ENCODE measurements around the gene LHFPL2.

Gene LHFPL2

GRCh38 chr5:78475370-78475769 lies 173.2 kb downstream of the LHFPL2 start:
- TF ChIP-seq FOXP2 (optimal IDR thresholded peaks at IDR 0.05; ENCODE audit: borderline replicate concordance, extremely low read depth, extremely low read length, insufficient read depth) (no peak), SIN3A (IDR thresholded peaks at IDR 0.05; ENCODE audit: borderline replicate concordance, insufficient read depth, low read length) (no peak), TAF1 (IDR thresholded peaks at IDR 0.05; ENCODE audit: borderline replicate concordance, insufficient read depth, low read length) (no peak), REST (IDR thresholded peaks at IDR 0.05; ENCODE audit: insufficient read depth in 1 of 2, low read depth in 2 of 2, low read length in 2 of 2) (no peak), POLR2AphosphoS5 (IDR thresholded peaks at IDR 0.05; ENCODE audit: low read depth, low read length) (no peak)

DNA sequence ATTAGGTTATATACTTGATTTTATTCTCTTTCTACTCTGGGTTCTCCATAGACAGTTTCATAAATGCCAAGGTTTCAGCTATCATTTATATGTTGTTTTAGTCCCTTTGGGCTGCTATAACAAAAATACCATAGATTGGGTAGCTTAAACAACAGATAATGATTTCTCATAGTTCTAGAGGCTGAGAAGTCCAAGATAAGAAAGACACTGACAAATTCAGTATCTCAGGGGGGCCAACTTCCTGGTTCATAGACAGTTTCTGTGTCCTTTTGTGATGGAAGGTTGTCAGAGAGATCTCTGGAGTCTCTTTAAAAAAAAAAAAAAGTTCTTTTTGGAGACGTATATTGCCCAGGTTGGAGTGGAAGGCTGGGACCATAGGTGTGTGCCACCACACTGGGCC lies 174.8 kb downstream of the LHFPL2 start:
- TF ChIP-seq POLR2AphosphoS5 (IDR thresholded peaks at IDR 0.05; ENCODE audit: low read depth, low read length) (no peak), TAF1 (IDR thresholded peaks at IDR 0.05; ENCODE audit: borderline replicate concordance, insufficient read depth, low read length) (no peak), SIN3A (IDR thresholded peaks at IDR 0.05; ENCODE audit: borderline replicate concordance, insufficient read depth, low read length) (no peak), FOXP2 (optimal IDR thresholded peaks at IDR 0.05; ENCODE audit: borderline replicate concordance, extremely low read depth, extremely low read length, insufficient read depth) (no peak), REST (IDR thresholded peaks at IDR 0.05; ENCODE audit: insufficient read depth in 1 of 2, low read depth in 2 of 2, low read length in 2 of 2) (no peak)

GRCh38 chr5:78472469-78473106 lies 176.0 kb downstream of the LHFPL2 start:
- no peak for TF ChIP-seq POLR2AphosphoS5 (IDR thresholded peaks at IDR 0.05; ENCODE audit: low read depth, low read length)
- no peak for TF ChIP-seq REST (IDR thresholded peaks at IDR 0.05; ENCODE audit: insufficient read depth in 1 of 2, low read depth in 2 of 2, low read length in 2 of 2)
- no peak for TF ChIP-seq TAF1 (IDR thresholded peaks at IDR 0.05; ENCODE audit: borderline replicate concordance, insufficient read depth, low read length)
- TF ChIP-seq SIN3A (IDR thresholded peaks at IDR 0.05; ENCODE audit: borderline replicate concordance, insufficient read depth, low read length) = no peak
- no peak for TF ChIP-seq FOXP2 (optimal IDR thresholded peaks at IDR 0.05; ENCODE audit: borderline replicate concordance, extremely low read depth, extremely low read length, insufficient read depth)

DNA sequence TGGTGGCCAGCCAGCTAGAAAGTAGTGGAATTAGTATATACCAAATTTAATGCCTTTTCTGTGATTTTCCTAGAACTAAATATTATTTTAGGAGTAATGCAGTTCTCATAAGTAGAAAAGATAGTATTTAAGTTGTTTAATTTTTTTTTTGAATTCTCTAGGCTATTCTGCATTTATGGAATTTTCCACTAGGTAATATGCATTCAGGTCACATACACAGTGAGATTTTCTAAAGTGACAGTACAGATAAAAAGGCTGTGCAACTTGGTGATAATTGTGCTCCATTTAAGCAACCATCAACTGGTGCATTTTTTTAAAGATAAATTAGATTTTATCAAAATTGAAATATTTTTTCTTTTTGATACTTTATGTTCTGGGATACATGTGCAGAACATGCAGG lies 176.7 kb downstream of the LHFPL2 start:
- no peak for TF ChIP-seq SIN3A (IDR thresholded peaks at IDR 0.05; ENCODE audit: borderline replicate concordance, insufficient read depth, low read length)

DNA sequence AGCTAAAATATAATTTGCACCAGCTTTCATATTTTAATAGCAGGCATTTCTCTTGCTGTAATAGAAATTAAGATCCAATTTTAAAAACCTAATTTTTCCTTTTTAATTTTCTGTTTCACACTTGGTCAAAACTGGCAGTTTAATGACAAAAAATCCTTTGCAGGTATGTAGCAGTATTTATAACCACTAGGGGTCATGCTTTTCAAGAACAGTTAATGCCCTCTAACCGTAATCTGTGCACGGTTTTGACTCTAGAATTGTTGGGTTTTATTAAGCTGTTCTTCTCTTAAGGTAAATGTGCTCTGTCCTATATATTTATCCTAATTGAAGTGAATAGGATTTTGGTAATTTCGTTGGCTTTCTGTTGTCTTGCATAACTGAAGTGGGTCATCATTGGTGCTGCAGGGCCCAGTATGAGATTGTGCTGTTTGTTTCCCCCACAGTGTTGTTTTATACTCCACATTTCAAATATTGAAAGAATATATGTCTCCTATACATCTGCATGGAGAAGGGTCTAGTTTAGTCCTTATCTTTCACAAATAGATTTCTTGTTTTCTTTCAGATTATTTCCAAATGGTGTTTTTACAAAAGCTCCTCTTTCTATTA lies 180.7 kb downstream of the LHFPL2 start:
- no peak for TF ChIP-seq SIN3A (IDR thresholded peaks at IDR 0.05; ENCODE audit: borderline replicate concordance, insufficient read depth, low read length)
- no peak for TF ChIP-seq POLR2AphosphoS5 (IDR thresholded peaks at IDR 0.05; ENCODE audit: low read depth, low read length)
- no peak for TF ChIP-seq FOXP2 (optimal IDR thresholded peaks at IDR 0.05; ENCODE audit: borderline replicate concordance, extremely low read depth, extremely low read length, insufficient read depth)
- no peak for TF ChIP-seq REST (IDR thresholded peaks at IDR 0.05; ENCODE audit: insufficient read depth in 1 of 2, low read depth in 2 of 2, low read length in 2 of 2)
- TF ChIP-seq TAF1 (IDR thresholded peaks at IDR 0.05; ENCODE audit: borderline replicate concordance, insufficient read depth, low read length) = no peak

Measured in PFSK-1 (cell line).